HEK293T (cell line): ENCODE results near the gene MAMDC2.

Source experiments
- CTCF ChIA-PET: fragments of 350-600 bp; formaldehyde crosslinking; extraction: SDS; loops from one replicate; lab custom pipeline; 2021; ENCODE audit warnings: antibody characterized with exemption, inconsistent platforms; lab: Yijun Ruan, JAX
- POLR2A ChIA-PET: fragments of 350-600 bp; formaldehyde crosslinking; extraction: SDS; loops from one replicate; lab custom pipeline; 2020; ENCODE audit warnings: antibody characterized with exemption, inconsistent platforms; lab: Yijun Ruan, JAX
- DNase-seq: peaks from one replicate; pipeline ENCODE4 v3.0.0; 2012; ENCODE audit warnings: mixed read lengths; ENCODE audit errors: extremely low spot score
- ARNT ChIP-seq: fragments of 450-650 bp; IDR thresholded peaks from 2 replicates; pipeline ENCODE4 v1.6.1; 2017; ENCODE audit warnings: mild to moderate bottlenecking
- BHLHE40 ChIP-seq: fragments of 450-650 bp; IDR thresholded peaks from 2 replicates; pipeline ENCODE4 v1.6.1; 2016; ENCODE audit warnings: mild to moderate bottlenecking, moderate library complexity, borderline replicate concordance
- CTBP1 ChIP-seq: fragments of 450-650 bp; IDR thresholded peaks from 2 replicates; pipeline ENCODE4 v1.6.1; 2016; ENCODE audit warnings: borderline replicate concordance
- ELF4 ChIP-seq: fragments of 450-650 bp; IDR thresholded peaks from 2 replicates; pipeline ENCODE4 v1.6.1; 2017; ENCODE audit warnings: antibody characterized with exemption
- FOXA1 ChIP-seq: fragments of 450-650 bp; IDR thresholded peaks from 2 replicates; pipeline ENCODE4 v1.6.1; 2016; ENCODE audit warnings: mild to moderate bottlenecking
- FOXK2 ChIP-seq: fragments of 450-650 bp; IDR thresholded peaks from 2 replicates; pipeline ENCODE4 v1.6.1; 2016; ENCODE audit warnings: mild to moderate bottlenecking
- FOXM1 ChIP-seq: fragments of 450-650 bp; IDR thresholded peaks from 2 replicates; pipeline ENCODE4 v1.6.1; 2017; ENCODE audit warnings: mild to moderate bottlenecking, borderline replicate concordance
- HDGF ChIP-seq: fragments of 450-650 bp; IDR thresholded peaks from 2 replicates; pipeline ENCODE4 v1.6.1; 2017; ENCODE audit warnings: antibody characterized with exemption, borderline replicate concordance
- L3MBTL2 ChIP-seq: fragments of 450-650 bp; conservative IDR thresholded peaks from 2 replicates; pipeline ENCODE4 v1.6.1; 2016; ENCODE audit warnings: mild to moderate bottlenecking
- LEF1 ChIP-seq: fragments of 450-650 bp; IDR thresholded peaks from 2 replicates; pipeline ENCODE4 v1.6.1; 2017; ENCODE audit warnings: mild to moderate bottlenecking, borderline replicate concordance
- NFRKB ChIP-seq: fragments of 450-650 bp; IDR thresholded peaks from 2 replicates; pipeline ENCODE4 v1.6.1; 2016; ENCODE audit warnings: mild to moderate bottlenecking, moderate library complexity
- PKNOX1 ChIP-seq: fragments of 450-650 bp; IDR thresholded peaks from 2 replicates; pipeline ENCODE4 v1.6.1; 2016
- SP1 ChIP-seq: fragments of 450-650 bp; IDR thresholded peaks from 2 replicates; pipeline ENCODE4 v1.6.1; 2017
- SUZ12 ChIP-seq: fragments of 450-650 bp; IDR thresholded peaks from 2 replicates; pipeline ENCODE4 v1.6.1; 2016; ENCODE audit warnings: mild to moderate bottlenecking
- TARDBP ChIP-seq: fragments of 450-650 bp; IDR thresholded peaks from 2 replicates; pipeline ENCODE4 v1.6.1; 2016
- ZNF384 ChIP-seq: fragments of 450-650 bp; IDR thresholded peaks from 2 replicates; pipeline ENCODE4 v1.6.1; 2016

MAMDC2 gene

DNA sequence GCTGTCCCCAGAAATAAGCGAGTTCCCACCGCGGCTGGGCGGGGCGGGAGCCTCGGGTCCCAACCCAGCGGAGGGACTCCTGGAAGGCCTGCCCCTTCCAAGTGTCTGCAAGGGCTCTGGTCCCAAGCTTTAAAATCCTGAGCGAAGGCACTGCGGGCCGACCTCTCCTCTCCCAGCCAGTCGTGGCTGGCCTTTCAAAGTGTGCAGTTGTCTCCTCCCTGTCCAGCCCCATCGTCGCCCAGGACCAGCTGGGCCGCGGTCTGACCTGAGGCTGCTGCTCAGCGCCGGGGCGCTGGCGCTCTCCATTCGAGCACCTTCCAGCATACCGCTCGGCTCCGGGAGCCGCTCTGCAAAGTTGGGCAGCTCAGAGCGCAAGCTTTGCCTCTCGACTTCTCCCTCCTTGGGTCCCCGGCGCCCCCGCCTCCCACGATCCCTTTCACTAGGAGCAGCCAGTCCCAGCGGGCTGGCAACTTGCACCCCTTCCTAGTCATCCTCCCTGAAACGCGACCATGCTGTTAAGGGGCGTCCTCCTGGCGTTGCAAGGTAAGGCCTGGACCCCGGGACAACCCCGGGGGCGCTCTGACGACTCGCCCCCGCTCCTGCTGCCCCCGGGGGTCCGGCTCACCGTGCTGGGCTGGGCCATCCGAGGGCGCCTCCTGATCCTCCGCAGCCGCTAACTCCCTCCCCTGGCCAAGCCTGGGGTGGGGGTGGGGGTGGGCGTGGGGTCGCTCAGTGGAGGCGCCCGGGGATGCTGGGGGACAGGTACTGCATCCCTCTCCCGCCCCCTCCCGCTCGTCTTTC lies at the start of gene MAMDC2:
TSS of gene MAMDC2 (plus strand) at position 160 of the 801 bp plus-strand sequence. CDS start at position 510, 350 bp downstream.
- ChIA-PET POLR2A (no interaction called here), CTCF (no interaction called here)
- no peak for TF ChIP-seq FOXK2
- TF ChIP-seq ZNF384 = no peak
- TF ChIP-seq ELF4 = no peak
- no peak for TF ChIP-seq FOXM1
- TF ChIP-seq CTBP1 = no peak
- no peak for TF ChIP-seq SUZ12
- no peak for TF ChIP-seq FOXA1
- no peak for TF ChIP-seq PKNOX1
- no peak for TF ChIP-seq TARDBP
- no peak for TF ChIP-seq LEF1
- TF ChIP-seq HDGF = no peak
- TF ChIP-seq NFRKB = no peak
- no peak for TF ChIP-seq L3MBTL2
- TF ChIP-seq BHLHE40 = no peak
- TF ChIP-seq SP1 = no peak
- no peak for TF ChIP-seq ARNT
- no peak for DNase-seq

- TF ChIP-seq TARDBP (no peak), L3MBTL2 (no peak), FOXA1 (no peak), PKNOX1 (no peak), ARNT (no peak), LEF1 (no peak), HDGF (no peak), ELF4 (no peak), BHLHE40 (no peak), SP1 (no peak), FOXK2 (no peak), FOXM1 (no peak), CTBP1 (no peak), NFRKB (no peak), SUZ12 (no peak)
- CTCF ChIA-PET = interaction anchor here (1.3 kb wide), 1 partner anchor 115 kb away, joined by 3 read pairs; no protein-coding TSS in a partner anchor
- POLR2A ChIA-PET = no interaction called here
- DNase-seq = no peak
These were observed 47.8 kb upstream of the MAMDC2 start for GRCh38 chr9:69995846-69996245.

GRCh38 chr9:69996967-69997366 lies 46.7 kb upstream of the MAMDC2 start:
- DNase-seq = no peak
- POLR2A ChIA-PET = no interaction called here
- CTCF ChIA-PET = no interaction called here
- TF ChIP-seq BHLHE40 (no peak), NFRKB (no peak), SP1 (no peak), HDGF (no peak), FOXK2 (no peak), TARDBP (no peak), SUZ12 (no peak), PKNOX1 (no peak), ZNF384 (no peak), CTBP1 (no peak), FOXA1 (no peak), LEF1 (no peak), ELF4 (no peak)

GRCh38 chr9:69997524-69997923 lies 46.1 kb upstream of the MAMDC2 start:
- no peak for DNase-seq
- POLR2A ChIA-PET = no interaction called here
- CTCF ChIA-PET = no interaction called here
- TF ChIP-seq SP1 (no peak), PKNOX1 (no peak), ARNT (no peak), HDGF (no peak), NFRKB (no peak)

DNA sequence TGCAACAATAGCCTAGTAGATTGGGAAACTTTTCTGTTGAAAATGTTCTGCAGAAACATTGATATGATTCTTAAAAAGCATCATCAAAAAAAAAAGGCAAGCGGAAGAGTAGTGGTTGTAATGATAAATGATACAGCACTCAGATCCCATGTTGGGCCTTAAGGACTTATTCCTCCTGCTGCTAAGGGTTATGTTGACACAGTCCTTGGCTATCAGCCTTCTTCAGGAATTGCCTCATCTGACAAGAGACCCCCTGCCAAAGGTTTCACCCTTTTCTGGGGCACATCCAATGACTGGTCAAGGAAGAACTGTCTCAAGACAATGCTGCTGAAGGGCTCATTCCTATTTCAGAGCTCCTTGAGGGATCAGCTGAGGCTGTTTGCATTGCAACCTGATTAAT lies 44.3 kb upstream of the MAMDC2 start:
- CTCF ChIA-PET = no interaction called here
- POLR2A ChIA-PET = no interaction called here
- DNase-seq = no peak
- TF ChIP-seq BHLHE40 (no peak), LEF1 (no peak), L3MBTL2 (no peak), FOXA1 (no peak), SUZ12 (no peak), NFRKB (no peak), SP1 (no peak), CTBP1 (no peak), HDGF (no peak), ELF4 (no peak), PKNOX1 (no peak), ZNF384 (no peak), ARNT (no peak)
